OCI-LY7 (cell line): ENCODE measurements around the gene DUSP14. TPM values are rescaled to one million over a fixed set of nuclear protein-coding genes. Genes with fewer than 3 reads are reported as not detected.

Source experiments
- BruUV-seq: library from RNA; stranded (reverse); fragments of 400-500 nt; replicated peaks from 2 replicates; lab custom pipeline; 2021; lab: Mats Ljungman, UMichigan
- CTCF ChIA-PET: fragments of 300-600 bp; sonication (Branson Sonifier 250); formaldehyde crosslinking; loops from one replicate; lab custom pipeline; 2022; ENCODE audit warnings: antibody characterized with exemption; ENCODE audit not compliant: unreplicated experiment; lab: Charles Lee
- POLR2A ChIA-PET: fragments of 300-600 bp; sonication (Branson Sonifier 250); formaldehyde crosslinking; loops from one replicate; lab custom pipeline; 2022; ENCODE audit warnings: antibody characterized with exemption; lab: Charles Lee
- DNase-seq: peaks from one replicate; pipeline ENCODE4 v3.0.0-alpha.2; 2015; ENCODE audit warnings: low spot score
- H2AFZ ChIP-seq: fragments of 200-600 bp; sonication (generic), shearing (Covaris generic); 2 replicates; pipeline ENCODE4 v1.6.1; 2014; ENCODE audit warnings: mild to moderate bottlenecking, antibody characterized with exemption, low read length, moderate library complexity
- H3K27ac ChIP-seq: fragments of 200-600 bp; sonication (generic); 2 replicates; pipeline ENCODE4 v1.5.1; 2014; ENCODE audit warnings: mixed run types, low read depth, mild to moderate bottlenecking, moderate library complexity, low read length, inconsistent platforms; ENCODE audit not compliant: poor library complexity, severe bottlenecking
- H3K36me3 ChIP-seq: fragments of 200-600 bp; sonication (generic); 2 replicates; pipeline ENCODE4 v1.6.1; 2014; ENCODE audit warnings: mild to moderate bottlenecking, antibody characterized with exemption, low read length, moderate library complexity, mixed read lengths; ENCODE audit not compliant: insufficient read depth
- H3K4me1 ChIP-seq: fragments of 200-600 bp; sonication (generic); 2 replicates; pipeline ENCODE4 v1.5.1; 2014; ENCODE audit warnings: mild to moderate bottlenecking, low read length; ENCODE audit not compliant: insufficient read depth, poor library complexity, severe bottlenecking
- H3K4me2 ChIP-seq: fragments of 200-600 bp; sonication (generic); 2 replicates; pipeline ENCODE4 v1.6.1; 2014; ENCODE audit warnings: mild to moderate bottlenecking, low read length
- H3K4me3 ChIP-seq: fragments of 200-600 bp; sonication (generic); 2 replicates; pipeline ENCODE4 v1.5.1; 2014; ENCODE audit warnings: mild to moderate bottlenecking, low read depth, low read length; ENCODE audit not compliant: poor library complexity, severe bottlenecking
- H3K79me2 ChIP-seq: fragments of 200-600 bp; sonication (generic); 2 replicates; pipeline ENCODE4 v1.6.1; 2016; ENCODE audit warnings: low read depth, mild to moderate bottlenecking, low read length, moderate library complexity, mixed read lengths; ENCODE audit not compliant: insufficient read depth
- H3K9me2 ChIP-seq: fragments of 200-600 bp; sonication (generic); 2 replicates; pipeline ENCODE4 v1.6.1; 2016; ENCODE audit warnings: mild to moderate bottlenecking, low read length, mixed read lengths; ENCODE audit not compliant: insufficient read depth
- H3K9me3 ChIP-seq: fragments of 200-600 bp; sonication (generic); 2 replicates; pipeline ENCODE4 v1.6.1; 2014; ENCODE audit warnings: mild to moderate bottlenecking, mixed run types, low read length, mixed read lengths
- H4K20me1 ChIP-seq: fragments of 200-600 bp; sonication (generic); 2 replicates; pipeline ENCODE4 v1.6.1; 2014; ENCODE audit warnings: mild to moderate bottlenecking, antibody characterized with exemption, low read length, moderate library complexity, mixed read lengths; ENCODE audit not compliant: insufficient read depth
- EZH2phosphoT487 ChIP-seq: fragments of 200-600 bp; sonication (generic); IDR thresholded peaks from 2 replicates; pipeline ENCODE4 v1.6.1; 2018; ENCODE audit warnings: low read depth, borderline replicate concordance, mild to moderate bottlenecking, mixed run types, antibody characterized with exemption, low read length, moderate library complexity, mixed read lengths
- intact Hi-C: fragments of 100-400 bp; cut with micrococcal nuclease; formaldehyde crosslinking; loops from one replicate; pipeline ENCODE4 v1.10.0; 2022; ENCODE audit not compliant: unreplicated experiment
- total RNA-seq, 2 experiments: library from RNA; depleted of rRNA in 1 of 2; stranded (reverse); fragments of >200 nt in 1 of 2; shearing (Covaris generic) in 1 of 2; gene quantifications; 2 replicates each; pipeline ENCODE4 v1.2.3, GENCODE V29; 2014 to 2022
- TF ChIP-seq, protein P1 (sequence below): fragments of 200-600 bp; sonication (generic); conservative IDR thresholded peaks from 2 replicates; pipeline ENCODE4 v1.5.1; 2014; ENCODE audit warnings: mild to moderate bottlenecking, antibody characterized with exemption, low read length, moderate library complexity, mixed read lengths

DUSP14 gene
- total RNA-seq, 2 experiments from 2014 or later, result 11.0 to 21.5 TPM

DNA sequence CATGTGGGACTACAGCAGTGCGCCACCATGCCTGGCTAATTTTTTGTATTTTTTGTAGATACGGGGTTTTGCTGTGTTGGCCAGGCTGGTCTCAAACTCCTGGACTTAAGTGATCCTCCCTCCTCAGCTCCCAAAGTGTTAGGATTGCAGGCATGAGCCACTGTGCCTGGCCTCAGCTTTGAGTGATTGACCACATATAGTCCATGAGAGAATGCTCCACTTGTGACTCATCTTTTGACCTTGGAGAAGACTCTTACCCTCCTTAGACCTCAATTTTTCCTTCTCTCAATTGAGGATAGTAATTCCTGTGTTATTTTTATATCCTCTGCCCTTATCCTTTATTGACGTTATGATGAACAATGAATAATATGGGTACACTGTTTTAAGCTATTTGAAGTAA is 30.9 kb upstream of the DUSP14 start:
- Histone ChIP-seq H4K20me1 (no peaks in the 10 kb centered on the region), H3K4me1 (no peaks in the 10 kb centered on the region), H3K36me3 (peaks cover 57% of the 10 kb centered on the region), H3K27ac (no peak overlapping the region), H3K9me3 (no peaks in the 10 kb centered on the region), H3K9me2 (no peaks in the 10 kb centered on the region), H3K79me2 (no peaks in the 10 kb centered on the region), H3K4me2 (no peak overlapping the region), H2AFZ (no peak overlapping the region), H3K4me3 (no peak overlapping the region)
- ChIA-PET POLR2A (no interaction called here), CTCF (no interaction called here)
- TF ChIP-seq, protein P1, sequence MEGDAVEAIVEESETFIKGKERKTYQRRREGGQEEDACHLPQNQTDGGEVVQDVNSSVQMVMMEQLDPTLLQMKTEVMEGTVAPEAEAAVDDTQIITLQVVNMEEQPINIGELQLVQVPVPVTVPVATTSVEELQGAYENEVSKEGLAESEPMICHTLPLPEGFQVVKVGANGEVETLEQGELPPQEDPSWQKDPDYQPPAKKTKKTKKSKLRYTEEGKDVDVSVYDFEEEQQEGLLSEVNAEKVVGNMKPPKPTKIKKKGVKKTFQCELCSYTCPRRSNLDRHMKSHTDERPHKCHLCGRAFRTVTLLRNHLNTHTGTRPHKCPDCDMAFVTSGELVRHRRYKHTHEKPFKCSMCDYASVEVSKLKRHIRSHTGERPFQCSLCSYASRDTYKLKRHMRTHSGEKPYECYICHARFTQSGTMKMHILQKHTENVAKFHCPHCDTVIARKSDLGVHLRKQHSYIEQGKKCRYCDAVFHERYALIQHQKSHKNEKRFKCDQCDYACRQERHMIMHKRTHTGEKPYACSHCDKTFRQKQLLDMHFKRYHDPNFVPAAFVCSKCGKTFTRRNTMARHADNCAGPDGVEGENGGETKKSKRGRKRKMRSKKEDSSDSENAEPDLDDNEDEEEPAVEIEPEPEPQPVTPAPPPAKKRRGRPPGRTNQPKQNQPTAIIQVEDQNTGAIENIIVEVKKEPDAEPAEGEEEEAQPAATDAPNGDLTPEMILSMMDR, result no peak
- TF ChIP-seq EZH2phosphoT487, result no peak
- no TSS peak for BruUV-seq
- no peak for DNase-seq
- intact Hi-C loops, result no loop called here

- no peak overlapping the region for H2AFZ ChIP-seq
- no TSS peak for BruUV-seq
- POLR2A ChIA-PET, result interaction anchor here (0.6 kb wide), 1 partner anchor 8 kb away, joined by 10 read pairs; no protein-coding TSS in a partner anchor
These were observed 28.0 kb upstream of the DUSP14 start for GRCh38 chr17:37461668-37462067.

DNA sequence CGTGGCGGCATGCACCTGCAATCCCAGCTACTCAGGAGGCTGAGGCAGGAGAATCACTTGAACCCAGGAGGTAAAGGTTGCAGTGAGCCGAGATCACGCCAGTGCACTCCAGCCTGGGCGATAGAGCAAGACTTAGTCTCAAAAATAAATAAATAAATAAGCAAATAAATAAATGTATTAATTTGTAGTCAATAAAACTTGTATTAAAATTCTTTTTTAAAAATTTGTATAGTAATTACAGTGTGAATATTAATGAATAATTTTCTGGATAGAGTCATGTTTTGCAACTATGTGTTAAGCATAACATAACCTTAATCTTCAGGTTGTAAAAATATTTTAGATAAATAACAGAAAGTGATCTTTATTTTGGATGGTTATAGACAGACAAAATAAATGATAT is 27.2 kb upstream of the DUSP14 start:
- no peak overlapping the region for H3K4me3 ChIP-seq
- no peak for TF ChIP-seq EZH2phosphoT487
- TF ChIP-seq, protein P1, result no peak
- ChIA-PET CTCF (no interaction called here), POLR2A (no interaction called here)
- intact Hi-C loops, result no loop called here
- H2AFZ ChIP-seq, result no peak overlapping the region
- no peaks in the 10 kb centered on the region for H4K20me1 ChIP-seq
- H3K79me2 ChIP-seq, result no peaks in the 10 kb centered on the region
- no peaks in the 10 kb centered on the region for H3K4me1 ChIP-seq
- H3K27ac ChIP-seq, result no peak overlapping the region
- DNase-seq, result no peak
- H3K9me2 ChIP-seq, result no peaks in the 10 kb centered on the region
- H3K9me3 ChIP-seq, result no peaks in the 10 kb centered on the region
- peaks cover 70% of the 10 kb centered on the region for H3K36me3 ChIP-seq
- BruUV-seq, result no TSS peak
- H3K4me2 ChIP-seq, result no peak overlapping the region

More at GRCh38 chr17:37461668-37462067, 28.0 kb upstream of the DUSP14 start:
- H3K4me2 ChIP-seq, result no peak overlapping the region
- no peak for DNase-seq
- H3K9me3 ChIP-seq, result no peaks in the 10 kb centered on the region
- H3K79me2 ChIP-seq, result no peaks in the 10 kb centered on the region
- CTCF ChIA-PET, result no interaction called here
- peaks cover 71% of the 10 kb centered on the region for H3K36me3 ChIP-seq
- TF ChIP-seq EZH2phosphoT487, result no peak
- TF ChIP-seq, protein P1, result no peak
- no peak overlapping the region for H3K27ac ChIP-seq
- no peaks in the 10 kb centered on the region for H3K4me1 ChIP-seq
- no peaks in the 10 kb centered on the region for H3K9me2 ChIP-seq
- intact Hi-C loops, result no loop called here
- no peak overlapping the region for H3K4me3 ChIP-seq
- no peaks in the 10 kb centered on the region for H4K20me1 ChIP-seq
